Activated T-cell treated with anti-CD3 and anti-CD28 coated beads, Interleukin-2, amount 50 U/mL, for 4 hours (primary cell): Measurements from ENCODE around the gene PSMA5. TPM values are rescaled to one million over a fixed set of nuclear protein-coding genes. Genes with fewer than 3 reads are reported as not detected.
A peak's percentile ranks its signal among the peaks of the same experiment; 100 is the strongest.
"Not testable (repeated sequence)": the region's sequence is repeated elsewhere in the genome, so short reads cannot be mapped to it uniquely, and the experiment has no call there.

Experiments used
- ATAC-seq, 2 donors: fragments of 200-7000 bp; cut with Tn5 transposase; one replicate each; pipeline ENCODE4 v1.10.0; 2021
- DNase-seq: peaks from one replicate; pipeline ENCODE4 v3.0.0-alpha.2; 2020
- H3K27me3 Mint-ChIP-seq: one replicate; pipeline ENCODE4 v1.8.0; 2021; ENCODE audit warnings: low read depth, mixed read lengths
- H3K36me3 Mint-ChIP-seq: one replicate; pipeline ENCODE4 v1.8.0; 2022; ENCODE audit warnings: mixed read lengths; ENCODE audit not compliant: insufficient read depth
- H3K4me1 Mint-ChIP-seq: one replicate; pipeline ENCODE4 v1.8.0; 2021; ENCODE audit warnings: low read depth, mixed read lengths
- H3K4me3 Mint-ChIP-seq: one replicate; pipeline ENCODE4 v1.8.0; 2021; ENCODE audit warnings: mild to moderate bottlenecking, moderate library complexity, mixed read lengths
- H3K9me3 Mint-ChIP-seq: one replicate; pipeline ENCODE4 v1.8.0; 2021; ENCODE audit warnings: mixed read lengths
- total RNA-seq, 3 donors: library from RNA; stranded (reverse); gene quantifications; one replicate each; pipeline ENCODE4 v1.2.1, GENCODE V29; 2021

The PSMA5 gene
- total RNA-seq, 3 donors from 2014 or later = 298 to 351 (median 300) TPM

GRCh38 chr1:109447524-109447923 lies 21.3 kb upstream of the PSMA5 start:
- H3K4me3 Mint-ChIP-seq = no peak overlapping the region
- H3K36me3 Mint-ChIP-seq = no peaks in the 10 kb centered on the region
- DNase-seq = no peak
- H3K4me1 Mint-ChIP-seq = no peaks in the 10 kb centered on the region
- no peak for ATAC-seq
- peaks cover 35% of the 10 kb centered on the region for H3K27me3 Mint-ChIP-seq
- peaks cover 3% of the 10 kb centered on the region for H3K9me3 Mint-ChIP-seq

DNA sequence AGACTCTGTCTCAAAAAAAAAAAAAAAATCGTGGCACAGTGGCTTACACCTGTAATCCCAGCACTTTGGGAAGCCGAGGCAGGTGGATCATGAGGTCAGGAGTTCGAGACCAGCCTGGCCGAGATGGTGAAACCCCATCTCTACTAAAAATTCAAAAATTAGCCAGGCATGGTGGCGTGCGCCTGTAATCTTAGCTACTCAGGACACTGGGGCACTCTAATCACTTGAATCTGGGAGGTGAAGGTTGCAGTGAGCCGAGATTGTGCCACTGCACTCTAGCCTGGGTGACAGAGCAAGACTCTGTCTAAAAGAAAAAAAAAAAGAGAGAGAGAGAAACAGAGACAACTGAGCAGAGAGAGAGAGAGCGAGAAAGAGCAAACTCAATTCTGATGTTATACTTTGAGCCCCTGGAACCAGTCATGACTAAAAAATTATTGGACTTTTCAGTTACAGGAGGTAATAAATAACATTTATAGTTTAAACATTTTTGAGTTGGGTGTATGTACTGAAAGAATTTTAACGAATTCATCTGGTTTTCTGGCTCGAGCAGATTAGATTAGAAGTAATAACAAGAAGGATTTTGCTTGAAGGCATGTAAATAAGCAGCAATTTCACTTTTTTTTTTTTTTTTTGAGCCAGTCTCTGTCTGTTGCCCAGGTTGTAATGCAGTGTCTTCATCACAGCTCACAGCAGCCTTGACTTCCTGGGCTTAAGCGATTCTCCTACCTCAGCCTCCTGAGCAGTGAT lies 19.9 kb upstream of the PSMA5 start:
- H3K4me3 Mint-ChIP-seq, H3K36me3 Mint-ChIP-seq, ATAC-seq, H3K9me3 Mint-ChIP-seq, H3K4me1 Mint-ChIP-seq, DNase-seq: not testable (repeated sequence)
- H3K27me3 Mint-ChIP-seq = peaks cover 29% of the 10 kb centered on the region

- peaks cover 18% of the 10 kb centered on the region for H3K27me3 Mint-ChIP-seq
- H3K9me3 Mint-ChIP-seq = peaks cover 3% of the 10 kb centered on the region
- DNase-seq = no peak
- no peaks in the 10 kb centered on the region for H3K36me3 Mint-ChIP-seq
- no peak overlapping the region for H3K4me3 Mint-ChIP-seq
- no peaks in the 10 kb centered on the region for H3K4me1 Mint-ChIP-seq
- no peak for ATAC-seq
Observed at GRCh38 chr1:109444346-109444745, 18.1 kb upstream of the PSMA5 start.

DNA sequence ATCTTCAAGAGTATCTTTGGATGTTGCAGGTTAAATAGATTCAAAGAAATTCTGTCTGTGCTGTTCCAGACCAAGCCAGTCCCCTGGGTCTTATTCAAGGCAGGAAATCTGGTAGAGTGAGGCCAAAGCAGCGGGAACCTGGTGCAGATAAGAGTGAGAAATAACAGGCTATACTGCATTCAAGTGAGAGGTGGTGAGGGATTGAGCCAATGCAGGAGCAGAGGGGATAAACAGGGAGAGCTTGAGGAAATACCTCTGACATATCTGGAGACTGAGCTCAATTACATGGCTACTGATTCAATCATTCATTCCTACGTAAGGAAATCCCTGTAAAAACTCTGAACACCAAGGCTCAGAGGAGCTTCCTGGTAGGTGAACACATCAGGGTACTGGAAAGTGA lies 17.2 kb upstream of the PSMA5 start:
- H3K36me3 Mint-ChIP-seq = no peaks in the 10 kb centered on the region
- no peaks in the 10 kb centered on the region for H3K4me1 Mint-ChIP-seq
- ATAC-seq = no peak
- no peak for DNase-seq
- no peaks in the 10 kb centered on the region for H3K9me3 Mint-ChIP-seq
- no peak overlapping the region for H3K4me3 Mint-ChIP-seq
- H3K27me3 Mint-ChIP-seq = peaks cover 18% of the 10 kb centered on the region

GRCh38 chr1:109441069-109441468 lies 14.8 kb upstream of the PSMA5 start:
- no peaks in the 10 kb centered on the region for H3K4me1 Mint-ChIP-seq
- no peak overlapping the region for H3K4me3 Mint-ChIP-seq
- DNase-seq (no peak), ATAC-seq (no peak)
- peaks cover 11% of the 10 kb centered on the region for H3K27me3 Mint-ChIP-seq
- H3K36me3 Mint-ChIP-seq = no peaks in the 10 kb centered on the region
- H3K9me3 Mint-ChIP-seq = no peaks in the 10 kb centered on the region

DNA sequence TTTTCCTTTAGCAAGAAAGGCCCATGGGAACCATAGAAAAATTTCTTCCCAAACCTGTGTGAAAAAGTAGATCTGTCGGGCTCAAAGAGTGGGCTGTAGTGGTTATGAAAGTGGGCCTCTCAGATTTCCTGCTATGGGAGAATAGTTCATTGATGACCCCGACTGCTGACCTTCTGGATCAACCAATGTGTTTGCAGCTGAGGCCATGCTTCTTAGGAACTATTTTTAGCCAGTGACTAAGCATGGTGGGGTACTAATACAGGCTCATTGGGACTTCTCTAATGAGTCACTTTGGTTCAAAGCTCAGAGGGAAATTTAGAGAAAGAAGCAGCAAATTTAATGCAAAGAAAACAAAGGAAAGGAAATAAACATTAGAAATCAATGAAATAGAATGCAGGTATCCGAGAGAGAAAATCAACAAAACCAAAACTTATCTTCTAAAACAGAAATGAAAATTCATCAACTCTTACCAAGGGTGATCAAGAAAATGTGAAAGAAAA lies 12.6 kb upstream of the PSMA5 start:
- H3K4me3 Mint-ChIP-seq = no peak overlapping the region
- H3K27me3 Mint-ChIP-seq = peaks cover 10% of the 10 kb centered on the region
- peak; percentile 78 to 80 for ATAC-seq
- no peaks in the 10 kb centered on the region for H3K36me3 Mint-ChIP-seq
- H3K9me3 Mint-ChIP-seq = no peaks in the 10 kb centered on the region
- H3K4me1 Mint-ChIP-seq = no peaks in the 10 kb centered on the region
- no peak for DNase-seq

DNA sequence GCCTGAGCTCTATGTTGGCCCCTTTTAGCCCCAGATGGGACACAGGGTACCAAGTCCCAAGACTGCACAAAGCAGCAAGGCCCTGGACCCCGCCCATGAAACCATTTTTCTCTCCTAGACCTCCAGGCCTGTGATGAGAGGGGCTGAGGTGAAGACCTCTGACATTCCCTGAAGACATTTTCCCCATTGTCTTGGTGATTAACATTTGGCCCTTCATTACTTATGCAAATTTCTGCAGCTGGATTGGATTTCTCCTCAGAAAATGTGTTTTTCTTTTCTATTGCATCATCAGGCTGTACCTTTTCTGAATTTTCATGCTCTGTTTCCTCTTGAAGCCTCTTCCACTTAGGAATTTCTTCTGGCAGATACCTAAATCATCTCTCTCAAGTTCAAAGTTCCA lies 8.2 kb upstream of the PSMA5 start:
- no peak for DNase-seq
- Mint-ChIP-seq H3K4me1 (no peaks in the 10 kb centered on the region), H3K4me3 (no peak overlapping the region), H3K9me3 (no peaks in the 10 kb centered on the region), H3K36me3 (no peaks in the 10 kb centered on the region), H3K27me3 (peaks cover 15% of the 10 kb centered on the region)
- no peak for ATAC-seq

GRCh38 chr1:109433322-109433721 lies 7.1 kb upstream of the PSMA5 start:
- Mint-ChIP-seq H3K4me3 (no peak overlapping the region), H3K27me3 (peaks cover 15% of the 10 kb centered on the region), H3K4me1 (no peaks in the 10 kb centered on the region), H3K36me3 (no peaks in the 10 kb centered on the region), H3K9me3 (no peaks in the 10 kb centered on the region)
- ATAC-seq = no peak
- no peak for DNase-seq

DNA sequence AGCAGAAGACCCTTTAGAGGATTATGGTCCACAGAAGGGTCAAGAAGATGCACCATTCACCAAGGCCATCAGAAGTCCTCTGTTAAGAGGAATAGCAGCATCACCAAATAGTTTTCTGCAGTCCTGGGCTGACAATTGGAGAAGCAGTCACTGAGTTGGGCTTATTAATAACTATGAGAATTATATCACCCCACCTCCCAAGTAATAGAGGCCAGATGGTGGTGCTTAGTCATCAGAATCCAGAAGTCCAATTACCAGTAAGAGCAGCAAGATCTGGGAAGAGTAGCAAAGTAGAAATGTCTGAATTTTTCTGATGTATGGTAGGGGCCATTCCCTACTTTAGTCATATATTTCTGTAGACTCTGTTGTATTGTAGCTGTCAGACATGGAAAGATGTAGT lies 6.1 kb upstream of the PSMA5 start:
- Mint-ChIP-seq H3K4me3 (no peak overlapping the region), H3K4me1 (peaks cover 1% of the 10 kb centered on the region), H3K36me3 (no peaks in the 10 kb centered on the region), H3K27me3 (peaks cover 15% of the 10 kb centered on the region), H3K9me3 (no peaks in the 10 kb centered on the region)
- DNase-seq (no peak), ATAC-seq (no peak)

DNA sequence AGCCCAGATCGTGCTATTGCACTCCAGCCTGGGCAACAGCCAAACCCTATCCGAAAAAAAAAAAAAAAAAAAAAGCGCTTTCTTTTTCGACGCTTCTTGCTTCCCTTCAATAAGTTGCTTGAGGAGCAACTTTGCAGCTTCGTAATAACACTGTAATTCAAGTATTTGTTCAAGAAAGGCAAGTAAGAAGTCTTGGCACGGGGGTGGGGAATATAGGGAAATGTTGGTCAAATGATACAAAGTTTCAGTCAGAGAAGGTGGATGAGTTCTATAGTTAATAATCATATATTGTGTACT lies 871 bp upstream of the PSMA5 start:
- H3K36me3 Mint-ChIP-seq = peaks cover 11% of the 10 kb centered on the region
- peak overlapping the region; percentile 94 for H3K4me3 Mint-ChIP-seq
- no peaks in the 10 kb centered on the region for H3K27me3 Mint-ChIP-seq
- H3K9me3 Mint-ChIP-seq = no peaks in the 10 kb centered on the region
- peaks cover 36% of the 10 kb centered on the region for H3K4me1 Mint-ChIP-seq
- ATAC-seq = no peak
- no peak for DNase-seq

DNA sequence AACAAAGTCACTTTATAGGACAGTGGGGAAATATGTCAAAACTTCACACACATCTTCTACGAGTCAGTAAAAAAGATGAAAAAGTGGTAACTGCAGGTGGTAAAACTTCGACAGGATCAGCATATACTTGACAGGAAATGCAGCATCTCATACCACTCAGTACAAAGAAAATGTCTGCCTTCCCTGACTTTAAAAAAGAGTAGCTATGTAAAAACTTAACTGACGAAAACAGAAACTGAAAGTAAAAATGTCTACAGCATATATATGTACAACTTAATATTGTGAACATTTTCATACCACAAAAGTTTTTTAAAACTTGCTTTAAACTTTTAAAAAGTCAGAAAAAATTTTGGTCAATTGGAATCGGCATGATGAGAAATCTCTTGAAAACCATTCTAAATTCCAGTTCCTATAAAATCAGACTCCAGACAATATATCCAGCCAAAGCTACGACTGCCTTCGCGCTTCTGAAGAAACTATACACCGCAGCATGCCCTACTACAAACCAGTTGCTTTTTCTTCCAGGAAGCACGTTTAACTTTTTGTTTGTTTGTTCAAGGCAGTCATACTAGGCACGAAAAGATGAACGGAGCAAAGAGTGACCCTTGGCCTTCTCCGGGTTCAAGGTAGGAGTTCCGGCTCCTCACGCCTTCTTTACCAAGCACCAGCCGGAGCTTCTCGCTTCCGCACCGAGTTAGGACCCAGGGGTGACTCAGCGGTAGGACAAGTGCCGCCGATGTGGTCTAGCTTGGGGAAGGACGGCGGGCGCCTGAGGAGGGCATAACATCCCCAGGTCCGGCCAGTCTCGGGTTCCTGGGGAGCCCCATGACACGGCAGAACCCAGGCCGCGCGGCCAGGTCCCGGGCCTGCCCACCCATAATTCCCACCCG lies 612 bp downstream of the PSMA5 start:
- peak overlapping the region; percentile 94 for H3K4me3 Mint-ChIP-seq

DNA sequence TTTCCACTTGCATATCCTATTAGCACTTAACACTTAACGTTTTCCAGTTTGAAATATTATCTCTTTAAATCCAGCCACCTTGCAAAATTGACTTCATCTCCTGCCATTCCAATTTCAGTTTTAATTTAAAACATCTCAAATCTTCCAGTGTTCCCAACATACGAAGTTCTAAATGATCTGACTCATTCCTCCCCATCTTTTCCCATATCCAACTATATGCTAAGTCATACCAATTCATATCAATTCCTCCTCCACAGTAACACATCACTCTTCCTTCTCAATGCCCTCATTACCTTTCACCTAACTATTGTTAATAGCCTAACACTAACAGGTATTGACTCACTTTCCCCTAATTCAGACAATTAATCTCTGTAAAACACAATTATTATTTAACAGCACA lies 2.8 kb downstream of the PSMA5 start:
- ATAC-seq (no peak), DNase-seq (no peak)
- no peaks in the 10 kb centered on the region for H3K27me3 Mint-ChIP-seq
- H3K4me3 Mint-ChIP-seq = peak overlapping the region; percentile 94
- H3K36me3 Mint-ChIP-seq = peaks cover 25% of the 10 kb centered on the region
- peaks cover 39% of the 10 kb centered on the region for H3K4me1 Mint-ChIP-seq
- H3K9me3 Mint-ChIP-seq = no peaks in the 10 kb centered on the region

More for the DNA sequence above, 612 bp downstream of the PSMA5 start:
- peaks cover 39% of the 10 kb centered on the region for H3K4me1 Mint-ChIP-seq
- peak; percentile 46 to 49 for ATAC-seq
- peak; percentile 48 for DNase-seq
- H3K36me3 Mint-ChIP-seq = peaks cover 14% of the 10 kb centered on the region
- no peaks in the 10 kb centered on the region for H3K27me3 Mint-ChIP-seq
- no peaks in the 10 kb centered on the region for H3K9me3 Mint-ChIP-seq

DNA sequence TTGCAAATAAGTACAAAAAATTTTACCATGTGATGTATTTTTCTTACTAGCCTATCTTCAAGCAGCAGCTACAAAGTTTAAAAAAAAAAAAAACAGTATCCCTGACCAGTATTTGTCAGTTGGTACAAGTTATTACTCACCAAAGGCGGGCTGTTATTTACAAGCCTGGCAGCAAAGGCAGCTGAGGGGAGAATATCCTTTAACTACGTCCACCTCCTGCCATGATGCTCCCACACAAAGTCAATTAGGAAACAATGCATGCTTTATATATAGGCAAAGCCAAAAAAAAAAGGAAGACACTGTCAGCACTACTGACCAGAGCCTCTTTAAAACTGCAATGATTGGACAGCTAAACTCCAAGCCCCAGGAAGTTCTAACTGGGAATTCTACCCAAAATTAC lies 13.7 kb downstream of the PSMA5 start:
- H3K9me3 Mint-ChIP-seq = no peaks in the 10 kb centered on the region
- peaks cover 31% of the 10 kb centered on the region for H3K4me1 Mint-ChIP-seq
- no peak for ATAC-seq
- H3K36me3 Mint-ChIP-seq = peaks cover 72% of the 10 kb centered on the region
- DNase-seq = no peak
- no peaks in the 10 kb centered on the region for H3K27me3 Mint-ChIP-seq
- no peak overlapping the region for H3K4me3 Mint-ChIP-seq

- Mint-ChIP-seq H3K27me3 (no peaks in the 10 kb centered on the region), H3K9me3 (no peaks in the 10 kb centered on the region), H3K4me1 (peaks cover 18% of the 10 kb centered on the region), H3K4me3 (no peak overlapping the region), H3K36me3 (peaks cover 42% of the 10 kb centered on the region)
- DNase-seq (no peak), ATAC-seq (peak; percentile 38 to 40)
Observed at GRCh38 chr1:109404838-109405237, 21.4 kb downstream of the PSMA5 start.

DNA sequence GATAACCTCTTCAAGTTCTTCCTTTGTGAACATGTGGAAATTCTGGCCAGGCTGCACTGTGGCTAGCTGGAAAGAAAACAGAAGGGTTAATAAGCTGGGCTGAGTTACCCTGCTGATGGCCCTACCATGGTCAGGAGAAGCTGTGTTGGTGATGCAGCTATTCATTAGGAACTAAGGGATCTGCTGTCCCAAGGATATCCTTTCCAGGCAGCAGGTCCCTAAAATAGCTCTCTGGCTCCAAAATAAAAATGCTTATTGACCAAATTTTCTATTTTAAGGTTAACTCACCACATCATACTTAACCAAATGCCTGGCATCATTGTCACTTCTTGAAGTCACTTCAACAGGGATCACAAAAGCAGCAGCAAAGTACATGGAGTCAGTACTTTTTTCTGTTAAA lies 24.2 kb downstream of the PSMA5 start:
- H3K36me3 Mint-ChIP-seq = peaks cover 23% of the 10 kb centered on the region
- no peak overlapping the region for H3K4me3 Mint-ChIP-seq
- H3K27me3 Mint-ChIP-seq = peaks cover 6% of the 10 kb centered on the region
- no peak for DNase-seq
- ATAC-seq = no peak
- peaks cover 23% of the 10 kb centered on the region for H3K4me1 Mint-ChIP-seq
- no peaks in the 10 kb centered on the region for H3K9me3 Mint-ChIP-seq
